Measurements from ENCODE around the gene ARL13B.
"Not testable (repeated sequence)": the region's sequence is repeated elsewhere in the genome, so short reads cannot be mapped to it uniquely, and the experiment has no call there.

The ARL13B gene

GRCh38 chr3:93979850-93980676 lies at the start of gene ARL13B:
Gene ARL13B, plus strand, starts transcription at chr3:93980155. Its CDS starts 269 bp downstream, at chr3:93980424.
- DNase-seq (ENCODE audit: low read depth): peak; percentile 91

DNA sequence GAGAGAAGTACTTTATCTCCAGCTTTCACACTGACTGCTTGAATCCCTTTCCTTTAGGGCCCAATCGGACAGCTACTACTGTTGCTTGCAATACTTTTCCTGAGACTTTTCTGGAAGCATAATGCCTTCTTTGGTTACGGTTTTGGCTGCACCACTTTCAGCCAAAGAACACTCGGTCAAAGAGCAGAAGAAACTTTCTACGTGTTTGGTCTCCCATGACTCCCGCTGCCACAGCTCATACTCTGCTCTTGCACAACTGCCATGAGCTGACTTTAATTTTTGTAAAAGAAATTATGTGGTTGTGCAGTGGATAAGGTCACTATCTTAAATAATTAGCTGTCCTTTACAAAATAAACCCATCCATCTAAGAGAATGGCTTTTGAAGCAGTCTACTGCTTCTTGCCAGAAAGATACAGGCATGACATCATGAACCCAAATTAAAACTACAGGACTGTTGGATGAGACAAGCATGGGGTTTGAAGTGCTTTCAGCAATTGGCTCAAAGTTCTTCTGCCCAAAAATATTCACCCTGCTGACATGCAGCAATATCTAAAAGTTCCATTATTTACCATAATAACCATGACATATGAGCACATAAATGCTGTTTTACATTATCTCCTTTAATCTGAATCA lies 48.2 kb upstream of the ARL13B start:
- no peak for DNase-seq (ENCODE audit: low read depth)

GRCh38 chr3:93934366-93935046 lies 45.4 kb upstream of the ARL13B start:
- no peak for DNase-seq (ENCODE audit: low read depth)

- no peak for DNase-seq (ENCODE audit: low read depth)
Measured at GRCh38 chr3:93936549-93936948, 43.4 kb upstream of the ARL13B start.

DNA sequence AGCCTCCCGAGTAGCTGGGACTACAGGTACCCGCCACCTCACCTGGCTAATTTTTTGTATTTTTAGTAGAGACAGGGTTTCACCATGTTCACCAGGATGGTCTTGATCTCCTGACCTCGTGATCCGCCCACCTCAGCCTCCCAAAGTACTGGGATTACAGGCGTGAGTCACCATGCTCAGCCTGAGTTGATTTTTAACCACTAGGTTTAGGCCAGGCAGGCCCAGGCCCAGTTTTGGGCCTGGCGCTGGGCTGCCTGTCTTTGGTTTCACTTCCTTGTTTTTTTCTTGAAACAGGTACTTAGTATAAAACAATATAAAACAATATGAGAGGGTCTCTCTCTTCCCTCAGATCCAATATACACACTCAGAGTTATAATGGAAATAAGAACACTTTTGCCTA lies 42.5 kb upstream of the ARL13B start:
- not testable (repeated sequence) for DNase-seq (ENCODE audit: low read depth)

- not testable (repeated sequence) for DNase-seq (ENCODE audit: low read depth)
Measured at GRCh38 chr3:93949958-93950357, 30.0 kb upstream of the ARL13B start.

GRCh38 chr3:93961026-93961425 lies 18.9 kb upstream of the ARL13B start:
- DNase-seq (ENCODE audit: low read depth): no peak

DNA sequence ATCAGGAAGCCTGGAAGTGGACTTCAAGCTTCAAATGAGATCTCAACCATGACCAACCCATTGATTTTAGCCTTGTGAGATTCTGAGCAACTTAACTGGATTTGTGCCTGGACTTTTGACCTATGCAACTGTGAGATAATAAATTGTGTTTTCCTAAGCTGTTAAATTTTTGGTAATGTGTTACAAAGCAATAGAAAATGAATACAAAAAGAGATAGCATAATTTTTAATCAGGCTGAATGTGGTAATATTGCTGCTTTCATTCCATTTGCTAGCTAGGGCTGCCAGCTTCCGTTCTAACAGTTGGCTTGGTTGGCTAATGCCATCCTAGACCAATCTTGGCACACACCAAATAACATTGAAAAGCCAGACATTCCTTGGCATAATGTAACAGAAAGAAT lies 18.5 kb upstream of the ARL13B start:
- DNase-seq (ENCODE audit: low read depth): no peak

DNA sequence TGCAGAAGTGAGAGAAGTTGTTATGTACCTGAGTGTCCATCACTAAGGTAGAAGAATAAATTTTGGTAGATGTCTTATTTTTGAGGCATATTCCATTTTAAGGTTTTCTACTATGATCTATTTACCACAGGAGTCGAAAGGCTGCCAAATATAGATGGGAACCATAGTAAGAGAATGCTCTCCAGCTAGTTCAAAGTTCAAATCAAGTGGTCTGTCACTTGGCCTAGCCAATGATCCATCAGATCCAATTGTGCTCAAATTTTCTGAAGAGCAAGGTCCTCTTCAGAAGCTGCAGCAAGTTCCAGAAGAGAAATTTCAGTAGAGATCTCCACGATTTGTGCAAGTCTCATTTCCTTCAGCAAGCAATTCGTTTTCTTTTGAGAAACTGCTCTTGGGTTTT lies 17.2 kb upstream of the ARL13B start:
- DNase-seq (ENCODE audit: low read depth): no peak

- DNase-seq (ENCODE audit: low read depth): not testable (repeated sequence)
Measured at GRCh38 chr3:93965106-93965505, 14.8 kb upstream of the ARL13B start.

- DNase-seq (ENCODE audit: low read depth): no peak
Measured at GRCh38 chr3:93969443-93969842, 10.5 kb upstream of the ARL13B start.

GRCh38 chr3:93969997-93970396 lies 10.0 kb upstream of the ARL13B start:
- no peak for DNase-seq (ENCODE audit: low read depth)

GRCh38 chr3:93973131-93974126 lies 6.5 kb upstream of the ARL13B start, which contains the start of gene PROS1:
Gene PROS1, minus strand, starts transcription at chr3:93973896. Its CDS starts 147 bp downstream, at chr3:93973749.
- no peak for DNase-seq (ENCODE audit: low read depth)

DNA sequence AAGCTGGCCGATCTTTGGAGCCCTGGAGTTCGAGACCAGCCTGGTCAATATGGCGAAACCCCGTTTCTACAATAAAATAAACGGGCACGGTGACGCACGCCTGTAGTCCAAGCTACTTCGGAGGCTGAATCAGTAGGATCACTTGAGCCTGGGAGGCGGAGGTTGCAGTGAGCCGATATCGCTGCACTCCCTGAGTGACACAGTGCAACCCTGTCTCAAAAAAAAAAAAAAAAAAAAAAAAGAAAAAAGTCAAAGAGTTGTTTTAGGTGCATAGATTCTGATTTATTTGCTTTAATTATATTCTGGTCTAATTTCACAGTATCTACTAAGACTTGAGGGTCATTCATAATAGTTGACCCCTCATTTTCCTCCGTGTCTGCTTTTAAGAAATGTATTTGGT lies 1.7 kb downstream of the ARL13B start:
- DNase-seq (ENCODE audit: low read depth): no peak

GRCh38 chr3:93983408-93983807 lies 3.5 kb downstream of the ARL13B start:
- no peak for DNase-seq (ENCODE audit: low read depth)

GRCh38 chr3:93984618-93985017 lies 4.7 kb downstream of the ARL13B start:
- no peak for DNase-seq (ENCODE audit: low read depth)

GRCh38 chr3:93988283-93988682 lies 8.3 kb downstream of the ARL13B start:
- DNase-seq (ENCODE audit: low read depth): no peak

DNA sequence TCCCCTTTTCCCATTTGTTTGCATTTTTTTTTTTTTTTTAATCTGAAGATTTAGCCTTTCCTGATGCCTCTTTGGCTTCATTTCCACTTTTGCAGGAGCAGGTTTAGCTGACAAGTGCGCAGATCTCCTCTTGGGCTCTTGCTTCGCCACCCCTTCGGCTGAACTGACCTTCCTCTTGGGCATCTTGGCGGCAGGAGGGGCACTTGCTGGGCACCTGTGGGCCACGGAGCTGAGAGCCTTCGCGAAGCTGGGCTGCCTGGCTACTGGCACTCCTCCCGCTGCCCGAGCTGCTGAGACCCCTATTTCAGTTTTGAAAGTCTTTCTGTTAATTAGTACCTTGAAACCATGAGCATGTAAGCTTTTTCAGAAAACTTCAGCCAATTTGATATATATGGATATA lies 8.8 kb downstream of the ARL13B start:
- DNase-seq (ENCODE audit: low read depth): no peak

GRCh38 chr3:93989241-93989640 lies 9.3 kb downstream of the ARL13B start:
- no peak for DNase-seq (ENCODE audit: low read depth)

- no peak for DNase-seq (ENCODE audit: low read depth)
Measured at GRCh38 chr3:93991631-93992030, 11.7 kb downstream of the ARL13B start.

DNA sequence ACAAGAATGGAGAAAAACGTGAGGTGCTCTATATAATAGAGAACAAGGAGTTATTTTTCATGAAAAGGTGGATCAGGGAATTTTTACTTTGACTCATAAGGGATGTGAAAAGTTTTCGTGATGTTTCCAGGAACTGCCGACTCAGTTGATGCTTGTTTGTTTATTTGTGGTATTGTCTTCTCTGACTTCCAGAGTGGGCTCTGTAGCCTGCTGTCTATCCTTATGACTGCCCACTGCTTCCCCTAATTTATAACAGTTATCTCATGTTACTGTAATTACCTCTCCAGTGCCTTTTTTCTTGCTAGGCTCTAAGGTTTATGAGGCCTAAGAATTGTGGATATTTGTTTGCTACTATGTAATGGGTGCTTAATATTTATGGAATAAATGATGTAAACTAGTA lies 12.3 kb downstream of the ARL13B start:
- no peak for DNase-seq (ENCODE audit: low read depth)

- no peak for DNase-seq (ENCODE audit: low read depth)
Measured at GRCh38 chr3:93994056-93994455, 14.1 kb downstream of the ARL13B start.
